ENCODE results near the gene OXA1L. TPM values are rescaled to one million over a fixed set of nuclear protein-coding genes. Genes with fewer than 3 reads are reported as not detected.
A peak's percentile ranks its signal among the peaks of the same experiment; 100 is the strongest.

Gene OXA1L
- polyA plus RNA-seq, 3 donors: 61.2 to 264 (median 86.9) TPM

DNA sequence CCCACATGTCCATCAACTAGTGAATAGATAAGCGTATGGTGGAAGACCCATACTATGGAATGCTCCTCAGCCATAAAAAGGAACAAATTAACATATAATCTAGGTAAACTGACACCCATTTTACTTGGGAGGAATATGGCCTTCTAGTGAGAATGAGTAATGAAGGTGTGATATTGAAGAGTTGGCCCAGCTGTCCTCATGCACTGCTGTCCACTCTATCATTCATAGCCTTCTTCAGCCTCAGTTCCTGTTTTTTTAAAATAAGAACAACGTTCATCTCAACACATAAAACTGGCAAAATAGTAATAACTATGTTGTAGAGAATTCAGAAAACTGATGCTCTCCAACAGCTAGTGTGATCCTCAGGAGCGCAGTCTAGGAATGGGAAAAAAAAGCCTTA is 26.5 kb upstream of the OXA1L start:
- peaks cover 0 to 5% (median 4%) of the 10 kb centered on the region in 7 donors for H3K9me3 Mint-ChIP-seq
- peaks cover 0 to 3% of the 10 kb centered on the region in 2 donors for H3K27me3 ChIP-seq (ENCODE audit: control insufficient read depth in 2 of 2, insufficient read depth in 2 of 2, low read length in 2 of 2)
- peaks cover 4 to 9% (median 6%) of the 10 kb centered on the region in 3 donors for H3K27me3 Mint-ChIP-seq (ENCODE audit: low read depth in 3 of 3)
- H3K27ac ChIP-seq (ENCODE audit: low read depth in 1 of 2, low read length in 2 of 2): no peak overlapping the region
- H2AFZ ChIP-seq (ENCODE audit: insufficient read depth, low read depth, low read length, poor library complexity, severe bottlenecking): no peak overlapping the region
- no peak overlapping the region for H3K9ac ChIP-seq (ENCODE audit: insufficient read depth, low read length, poor library complexity, severe bottlenecking)
- H3K4me3 Mint-ChIP-seq: no peak overlapping the region
- H3K27ac Mint-ChIP-seq: no peak overlapping the region
- H3K4me1 ChIP-seq (ENCODE audit: control insufficient read depth in 1 of 2, insufficient read depth in 2 of 2, low read length in 2 of 2): no peaks in the 10 kb centered on the region
- H3K79me2 ChIP-seq (ENCODE audit: insufficient read depth, low read length): no peaks in the 10 kb centered on the region
- TF ChIP-seq, protein P1, sequence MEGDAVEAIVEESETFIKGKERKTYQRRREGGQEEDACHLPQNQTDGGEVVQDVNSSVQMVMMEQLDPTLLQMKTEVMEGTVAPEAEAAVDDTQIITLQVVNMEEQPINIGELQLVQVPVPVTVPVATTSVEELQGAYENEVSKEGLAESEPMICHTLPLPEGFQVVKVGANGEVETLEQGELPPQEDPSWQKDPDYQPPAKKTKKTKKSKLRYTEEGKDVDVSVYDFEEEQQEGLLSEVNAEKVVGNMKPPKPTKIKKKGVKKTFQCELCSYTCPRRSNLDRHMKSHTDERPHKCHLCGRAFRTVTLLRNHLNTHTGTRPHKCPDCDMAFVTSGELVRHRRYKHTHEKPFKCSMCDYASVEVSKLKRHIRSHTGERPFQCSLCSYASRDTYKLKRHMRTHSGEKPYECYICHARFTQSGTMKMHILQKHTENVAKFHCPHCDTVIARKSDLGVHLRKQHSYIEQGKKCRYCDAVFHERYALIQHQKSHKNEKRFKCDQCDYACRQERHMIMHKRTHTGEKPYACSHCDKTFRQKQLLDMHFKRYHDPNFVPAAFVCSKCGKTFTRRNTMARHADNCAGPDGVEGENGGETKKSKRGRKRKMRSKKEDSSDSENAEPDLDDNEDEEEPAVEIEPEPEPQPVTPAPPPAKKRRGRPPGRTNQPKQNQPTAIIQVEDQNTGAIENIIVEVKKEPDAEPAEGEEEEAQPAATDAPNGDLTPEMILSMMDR (IDR thresholded peaks at IDR 0.05): no peak
- H3K4me1 Mint-ChIP-seq: peaks cover 2% of the 10 kb centered on the region
- no peaks in the 10 kb centered on the region for H3K36me3 Mint-ChIP-seq
- H3K4me3 ChIP-seq (replicated peaks in 1 of 3; ENCODE audit: low read depth in 2 of 3, low read length in 3 of 3): no peak overlapping the region
- no peaks in the 10 kb centered on the region for H3K9me3 ChIP-seq (replicated peaks in 1 of 2; ENCODE audit: control insufficient read depth in 1 of 2, insufficient read depth in 1 of 2, low read length in 2 of 2)
- H4K20me1 ChIP-seq (ENCODE audit: insufficient read depth, low read length): no peaks in the 10 kb centered on the region
- intact Hi-C loops (cut with micrococcal nuclease): no loop called here
- no CpG with 5 or more reads among the region's 3 CpGs for WGBS (ENCODE audit: insufficient coverage)
- no peak for DNase-seq
- H3K4me2 ChIP-seq (replicated peaks; ENCODE audit: extremely low read depth, low read length, poor library complexity, severe bottlenecking): no peak overlapping the region
- H3K36me3 ChIP-seq (replicated peaks in 1 of 2; ENCODE audit: control insufficient read depth in 1 of 2, insufficient read depth in 2 of 2, low read length in 2 of 2): no peaks in the 10 kb centered on the region

DNA sequence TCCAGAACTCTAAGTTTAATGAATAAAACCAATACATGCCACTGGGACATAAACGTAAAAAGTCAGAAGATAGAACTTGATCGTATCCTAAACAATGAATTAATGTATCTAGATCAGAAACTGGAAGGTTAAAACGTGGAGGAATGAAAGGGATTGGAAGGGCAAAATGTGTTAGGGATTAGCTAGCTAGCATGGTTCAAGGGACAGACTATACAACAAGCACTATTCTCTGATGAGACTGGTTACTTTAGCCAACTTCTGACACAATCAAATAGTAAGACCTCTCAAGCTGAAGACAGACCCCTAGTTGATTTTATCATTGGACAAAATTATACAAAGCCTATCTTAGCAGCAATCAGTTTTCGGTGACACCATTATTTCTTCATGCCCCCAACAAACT is 18.7 kb upstream of the OXA1L start:
- intact Hi-C loops (cut with micrococcal nuclease): no loop called here
- H2AFZ ChIP-seq (ENCODE audit: insufficient read depth, low read depth, low read length, poor library complexity, severe bottlenecking): peak overlapping the region; percentile 37
- H3K9me3 Mint-ChIP-seq: no peaks in the 10 kb centered on the region

More for the DNA sequence above, 18.7 kb upstream of the OXA1L start:
- no peaks in the 10 kb centered on the region for H3K79me2 ChIP-seq (ENCODE audit: insufficient read depth, low read length)
- DNase-seq: no peak
- no CpG with 5 or more reads among the region's 4 CpGs for WGBS (ENCODE audit: insufficient coverage)
- Mint-ChIP-seq H3K4me1 (peaks cover 26% of the 10 kb centered on the region), H3K27me3 (ENCODE audit: low read depth in 3 of 3) (peaks cover 2 to 6% (median 3%) of the 10 kb centered on the region in 3 donors), H3K27ac (peak overlapping the region in 4 of 7 donors; percentile 7 to 94 (median 86)), H3K4me3 (no peak overlapping the region), H3K36me3 (no peaks in the 10 kb centered on the region)
- peak overlapping the region in 1 of 2 donors; percentile 75 for H3K27ac ChIP-seq (ENCODE audit: low read depth in 1 of 2, low read length in 2 of 2)
- no peaks in the 10 kb centered on the region for H3K36me3 ChIP-seq (replicated peaks in 1 of 2; ENCODE audit: control insufficient read depth in 1 of 2, insufficient read depth in 2 of 2, low read length in 2 of 2)
- H3K4me3 ChIP-seq (replicated peaks in 1 of 3; ENCODE audit: low read depth in 2 of 3, low read length in 3 of 3): peak overlapping the region in 1 of 3 experiments; percentile 56
- H4K20me1 ChIP-seq (ENCODE audit: insufficient read depth, low read length): no peaks in the 10 kb centered on the region
- no peaks in the 10 kb centered on the region for H3K27me3 ChIP-seq (ENCODE audit: control insufficient read depth in 2 of 2, insufficient read depth in 2 of 2, low read length in 2 of 2)
- H3K4me2 ChIP-seq (replicated peaks; ENCODE audit: extremely low read depth, low read length, poor library complexity, severe bottlenecking): peak overlapping the region; percentile 66
- H3K4me1 ChIP-seq (ENCODE audit: control insufficient read depth in 1 of 2, insufficient read depth in 2 of 2, low read length in 2 of 2): peaks cover 25 to 35% of the 10 kb centered on the region in 2 donors
- peak overlapping the region; percentile 17 for H3K9ac ChIP-seq (ENCODE audit: insufficient read depth, low read length, poor library complexity, severe bottlenecking)
- TF ChIP-seq, protein P1 (IDR thresholded peaks at IDR 0.05): no peak
- H3K9me3 ChIP-seq (replicated peaks in 1 of 2; ENCODE audit: control insufficient read depth in 1 of 2, insufficient read depth in 1 of 2, low read length in 2 of 2): no peaks in the 10 kb centered on the region
